Vagina (tissue), 2 donors: ENCODE measurements around the gene LDB1. TPM values are rescaled to one million over a fixed set of nuclear protein-coding genes. Genes with fewer than 3 reads are reported as not detected.

ENCODE experiments used
- DNase-seq, 2 donors: peaks; one replicate each; pipeline ENCODE4 v3.0.0-alpha.2; 2017; ENCODE audit errors: extremely low spot score in 2 of 2
- H3K27ac ChIP-seq: fragments of 200-600 bp; sonication (generic); one replicate; pipeline ENCODE4 v1.5.1; 2019
- H3K27me3 ChIP-seq: fragments of 200-600 bp; sonication (generic); one replicate; pipeline ENCODE4 v1.5.1; 2019
- H3K36me3 ChIP-seq, 2 donors: fragments of 200-600 bp; sonication (generic); one replicate each; pipeline ENCODE4 v1.5.1; 2017 to 2019
- H3K4me1 ChIP-seq: fragments of 200-600 bp; sonication (generic); one replicate; pipeline ENCODE4 v1.5.1; 2019
- H3K4me3 ChIP-seq, 2 donors: fragments of 200-600 bp; sonication (generic); 1 replicate in 1 of 2; 2 replicates in 1 of 2; pipeline ENCODE4 v1.5.1; 2016 to 2019
- H3K9me3 ChIP-seq: fragments of 200-600 bp; sonication (generic); one replicate; pipeline ENCODE4 v1.5.1; 2019
- POLR2A ChIP-seq, 2 donors: fragments of 450-650 bp; IDR thresholded peaks; one replicate each; pipeline ENCODE4 v1.6.1; 2017; ENCODE audit warnings: antibody characterized with exemption in 2 of 2, mild to moderate bottlenecking in 2 of 2, moderate library complexity in 2 of 2
- POLR2AphosphoS5 ChIP-seq, 2 donors: sonication (generic); formaldehyde crosslinking; IDR thresholded peaks; one replicate each; pipeline ENCODE4 v1.9.0; 2017; ENCODE audit warnings: antibody characterized with exemption in 2 of 2, mild to moderate bottlenecking in 2 of 2, low read depth in 1 of 2; ENCODE audit not compliant: insufficient read depth in 1 of 2
- intact Hi-C: fragments of 100-400 bp; cut with DNase I; formaldehyde crosslinking; loops from one replicate; pipeline ENCODE4 v1.15.1; 2023
- total RNA-seq: library from RNA; depleted of rRNA; stranded (reverse); fragments of >200 nt; gene quantifications from one replicate; pipeline ENCODE4 v1.2.3, GENCODE V29; 2016
- TF ChIP-seq, protein P1 (sequence below), 3 experiments: fragments of 450-650 bp in 2 of 3; fragments of 200-600 bp in 1 of 3; sonication (generic) in 1 of 3; IDR thresholded peaks; one replicate each; pipeline ENCODE4 v1.5.1; 2017 to 2019; ENCODE audit warnings: antibody characterized with exemption in 3 of 3, mild to moderate bottlenecking in 2 of 3, moderate library complexity in 2 of 3

The LDB1 gene
- total RNA-seq, 1 donor from 2014 or later: 62.6 TPM

DNA sequence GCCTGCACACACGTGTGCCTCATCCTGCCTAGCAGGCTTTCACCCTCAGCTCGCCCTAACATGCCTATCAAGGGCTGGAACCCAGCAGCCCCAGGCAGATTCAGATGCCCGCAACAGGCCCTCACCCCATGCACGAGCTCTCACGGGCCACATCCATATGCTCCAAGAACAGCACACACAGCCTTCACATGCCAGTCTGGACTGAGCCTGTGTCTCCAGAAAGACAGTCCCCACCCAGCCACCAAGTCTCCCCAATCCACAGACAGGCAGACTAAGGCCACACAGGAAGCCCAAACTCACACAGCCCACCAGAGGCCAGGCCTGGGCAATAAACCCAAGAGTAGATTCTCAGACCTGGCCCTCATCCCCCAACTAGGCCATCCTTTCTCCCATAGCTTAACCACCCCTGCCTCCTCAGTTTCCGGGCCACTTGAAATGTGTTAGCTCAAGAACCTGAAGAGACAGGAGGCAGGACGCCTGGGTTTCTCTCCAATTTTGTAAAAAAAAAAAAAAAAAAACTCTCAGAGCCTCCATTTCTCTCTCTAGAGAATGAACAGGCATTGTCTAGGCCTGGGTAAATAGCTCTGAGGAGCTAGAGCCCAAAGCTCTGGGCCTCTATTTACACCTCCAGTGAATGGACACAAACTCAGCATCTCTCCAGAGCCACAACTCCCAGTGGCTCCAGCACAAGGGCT is 6.8 kb downstream of the LDB1 start:
- peaks cover 5 to 30% of the 10 kb centered on the region in 2 donors for H3K36me3 ChIP-seq
- no peak for TF ChIP-seq POLR2AphosphoS5 (IDR thresholded peaks at IDR 0.05; ENCODE audit: insufficient read depth in 1 of 2, low read depth in 1 of 2)
- TF ChIP-seq, protein P1, sequence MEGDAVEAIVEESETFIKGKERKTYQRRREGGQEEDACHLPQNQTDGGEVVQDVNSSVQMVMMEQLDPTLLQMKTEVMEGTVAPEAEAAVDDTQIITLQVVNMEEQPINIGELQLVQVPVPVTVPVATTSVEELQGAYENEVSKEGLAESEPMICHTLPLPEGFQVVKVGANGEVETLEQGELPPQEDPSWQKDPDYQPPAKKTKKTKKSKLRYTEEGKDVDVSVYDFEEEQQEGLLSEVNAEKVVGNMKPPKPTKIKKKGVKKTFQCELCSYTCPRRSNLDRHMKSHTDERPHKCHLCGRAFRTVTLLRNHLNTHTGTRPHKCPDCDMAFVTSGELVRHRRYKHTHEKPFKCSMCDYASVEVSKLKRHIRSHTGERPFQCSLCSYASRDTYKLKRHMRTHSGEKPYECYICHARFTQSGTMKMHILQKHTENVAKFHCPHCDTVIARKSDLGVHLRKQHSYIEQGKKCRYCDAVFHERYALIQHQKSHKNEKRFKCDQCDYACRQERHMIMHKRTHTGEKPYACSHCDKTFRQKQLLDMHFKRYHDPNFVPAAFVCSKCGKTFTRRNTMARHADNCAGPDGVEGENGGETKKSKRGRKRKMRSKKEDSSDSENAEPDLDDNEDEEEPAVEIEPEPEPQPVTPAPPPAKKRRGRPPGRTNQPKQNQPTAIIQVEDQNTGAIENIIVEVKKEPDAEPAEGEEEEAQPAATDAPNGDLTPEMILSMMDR (IDR thresholded peaks at IDR 0.05): no peak
- TF ChIP-seq POLR2A (IDR thresholded peaks at IDR 0.05): no peak
- peak overlapping the region; percentile 46 to 72 for H3K4me3 ChIP-seq
- H3K4me1 ChIP-seq: peaks cover 69% of the 10 kb centered on the region
- intact Hi-C loops: no loop called here
- peak overlapping the region; percentile 95 for H3K27ac ChIP-seq
- H3K27me3 ChIP-seq: no peaks in the 10 kb centered on the region
- no peak for DNase-seq
- H3K9me3 ChIP-seq: no peaks in the 10 kb centered on the region

DNA sequence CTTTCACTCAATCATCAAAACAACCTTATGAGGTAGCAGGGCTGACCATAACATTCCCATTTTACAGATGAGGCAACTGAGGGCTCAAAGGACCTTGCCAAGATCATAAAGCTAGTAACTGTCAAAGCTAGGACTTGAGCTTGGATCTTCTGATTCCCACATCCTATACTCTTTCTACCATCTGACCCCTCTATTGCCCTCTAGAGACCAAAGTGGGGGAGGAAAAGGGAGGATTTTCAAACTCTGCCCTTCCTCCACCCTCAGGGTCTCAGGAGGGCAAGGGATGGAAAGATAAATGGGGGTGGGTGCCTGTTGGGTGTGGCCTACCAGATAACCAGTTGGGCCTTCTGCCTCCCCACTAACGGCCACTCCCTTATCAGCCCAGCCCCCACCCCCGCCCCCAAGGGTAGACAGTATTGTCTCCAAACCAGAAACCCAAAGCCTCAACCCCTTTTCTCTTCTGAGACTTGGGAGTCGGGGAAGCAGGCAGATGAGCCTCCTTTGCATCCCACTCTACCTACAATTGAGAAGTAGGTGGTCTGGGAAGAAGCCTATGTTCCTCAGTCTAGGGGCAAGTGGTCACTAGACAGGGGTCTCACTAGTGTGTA is 7.9 kb downstream of the LDB1 start:
- H3K4me1 ChIP-seq: peaks cover 58% of the 10 kb centered on the region
- peaks cover 5 to 40% of the 10 kb centered on the region in 2 donors for H3K36me3 ChIP-seq
- DNase-seq: no peak
- intact Hi-C loops: no loop called here
- H3K27me3 ChIP-seq: no peaks in the 10 kb centered on the region
- H3K27ac ChIP-seq: peak overlapping the region; percentile 95
- H3K4me3 ChIP-seq: no peak overlapping the region
- TF ChIP-seq POLR2A (IDR thresholded peaks at IDR 0.05) (no peak), POLR2AphosphoS5 (IDR thresholded peaks at IDR 0.05; ENCODE audit: insufficient read depth in 1 of 2, low read depth in 1 of 2) (no peak)
- TF ChIP-seq, protein P1 (IDR thresholded peaks at IDR 0.05): no peak
- no peaks in the 10 kb centered on the region for H3K9me3 ChIP-seq

DNA sequence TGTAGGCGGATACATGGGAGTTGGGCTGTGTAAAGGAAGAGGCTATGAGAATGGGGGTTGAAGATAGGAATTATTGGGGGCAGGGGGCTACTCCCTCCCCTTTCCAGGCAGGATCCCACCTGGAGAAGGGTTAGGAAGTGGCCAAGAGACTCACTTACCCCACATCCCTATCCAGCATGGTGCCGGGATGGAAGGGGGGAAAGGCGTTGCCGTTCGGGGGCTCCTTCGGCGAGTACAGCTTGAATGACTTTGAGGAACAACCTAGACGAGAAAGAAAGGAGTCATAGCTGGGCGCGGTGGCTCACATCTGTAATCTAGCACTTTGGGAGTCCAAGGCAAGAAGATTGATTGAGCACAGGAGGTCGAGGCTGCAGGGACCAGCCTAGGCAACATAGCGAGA is 8.9 kb downstream of the LDB1 start:
- no peak for TF ChIP-seq POLR2AphosphoS5 (IDR thresholded peaks at IDR 0.05; ENCODE audit: insufficient read depth in 1 of 2, low read depth in 1 of 2)
- TF ChIP-seq, protein P1 (IDR thresholded peaks at IDR 0.05): no peak
- no peak for TF ChIP-seq POLR2A (IDR thresholded peaks at IDR 0.05)
- H3K27me3 ChIP-seq: no peaks in the 10 kb centered on the region
- H3K9me3 ChIP-seq: no peaks in the 10 kb centered on the region
- intact Hi-C loops: no loop called here
- H3K27ac ChIP-seq: no peak overlapping the region
- no peak for DNase-seq
- peaks cover 5 to 47% of the 10 kb centered on the region in 2 donors for H3K36me3 ChIP-seq
- peaks cover 47% of the 10 kb centered on the region for H3K4me1 ChIP-seq
- no peak overlapping the region for H3K4me3 ChIP-seq

DNA sequence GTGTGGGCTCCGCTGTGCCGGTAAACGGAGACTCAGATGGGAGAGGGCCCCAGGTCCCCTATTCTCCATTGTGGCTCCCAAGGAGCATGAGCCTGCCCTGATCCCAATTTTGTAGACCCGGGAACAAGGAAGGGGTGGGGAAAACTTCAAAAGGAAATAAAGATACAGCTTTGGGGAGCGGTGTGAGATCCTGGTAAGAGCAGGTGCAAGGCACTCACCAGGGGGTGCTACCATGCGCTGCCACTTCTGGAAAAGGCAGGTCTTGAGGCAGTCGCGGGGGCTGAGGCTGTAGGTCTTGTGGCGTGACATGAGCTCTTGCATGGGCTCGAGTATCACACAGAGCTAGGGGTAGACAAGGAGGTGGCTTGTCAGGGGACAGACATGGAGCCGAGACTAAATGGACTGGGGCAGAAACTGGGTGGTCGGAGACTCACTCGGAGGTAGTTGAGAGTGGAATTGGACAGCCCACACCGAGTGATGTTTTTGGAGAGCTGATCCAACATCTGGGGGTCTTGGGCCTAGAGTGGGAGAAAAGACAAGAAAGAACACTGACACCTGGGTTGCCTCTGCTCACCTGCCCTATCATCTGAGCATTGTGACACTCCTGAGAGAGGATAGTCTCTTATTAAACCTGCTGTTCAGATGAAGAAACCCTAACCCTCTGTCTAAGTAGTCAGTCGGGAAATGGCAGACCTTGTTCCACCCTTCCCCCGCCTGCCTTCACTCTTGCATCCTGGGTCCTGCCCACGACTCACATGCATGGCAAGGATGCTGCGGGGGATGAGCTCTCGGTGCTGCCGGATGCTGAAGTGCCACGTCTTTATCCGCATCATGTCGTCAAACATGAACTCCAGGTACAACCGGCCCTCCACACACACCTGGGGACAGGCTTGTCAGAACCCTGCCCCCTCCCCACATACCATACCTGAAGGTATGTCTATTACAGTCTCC is 10.7 kb downstream of the LDB1 start:
- intact Hi-C loops: no loop called here
- Histone ChIP-seq H3K4me3 (no peak overlapping the region), H3K36me3 (peaks cover 5 to 47% of the 10 kb centered on the region in 2 donors), H3K4me1 (peaks cover 34% of the 10 kb centered on the region), H3K9me3 (no peaks in the 10 kb centered on the region), H3K27me3 (no peaks in the 10 kb centered on the region), H3K27ac (no peak overlapping the region)
- TF ChIP-seq POLR2A (IDR thresholded peaks at IDR 0.05) (no peak), POLR2AphosphoS5 (IDR thresholded peaks at IDR 0.05; ENCODE audit: insufficient read depth in 1 of 2, low read depth in 1 of 2) (no peak)
- TF ChIP-seq, protein P1 (IDR thresholded peaks at IDR 0.05): no peak
- no peak for DNase-seq
